ENCODE measurements around the gene ADCY7.

GRCh38 chr16:50282010-50282538 lies 15.7 kb downstream of the ADCY7 start:
- TF ChIP-seq FOXK2 (IDR thresholded peaks at IDR 0.05) (no peak), SP1 (IDR thresholded peaks at IDR 0.05) (no peak), NFRKB (IDR thresholded peaks at IDR 0.05) (no peak), ELF4 (IDR thresholded peaks at IDR 0.05) (no peak), FOXA1 (IDR thresholded peaks at IDR 0.05) (no peak)
